Activated CD8-positive, alpha-beta memory T cell treated with anti-CD3 and anti-CD28 coated beads, Interleukin-2, amount 50 U/mL, for 24 hours (primary cell): Measurements from ENCODE around the gene FKBP1A.

Experiments used
- DNase-seq: peaks from one replicate; pipeline ENCODE4 v3.0.0-alpha.2; 2020; ENCODE audit errors: extremely low read depth

Gene FKBP1A

GRCh38 chr20:1332749-1333300 lies 60.0 kb downstream of the FKBP1A start:
- no peak for DNase-seq

- no peak for DNase-seq
Measured at GRCh38 chr20:1331801-1332453, 60.9 kb downstream of the FKBP1A start.

GRCh38 chr20:1331101-1331500 lies 61.8 kb downstream of the FKBP1A start:
- no peak for DNase-seq

GRCh38 chr20:1330075-1330830 lies 62.6 kb downstream of the FKBP1A start:
- DNase-seq = no peak

- no peak for DNase-seq
Measured at GRCh38 chr20:1328680-1329330, 64.0 kb downstream of the FKBP1A start, which contains the start of gene SDCBP2. SDCBP2 (minus strand) TSS chr20:1329139; CDS start chr20:1320416, 8,723 bp downstream.

GRCh38 chr20:1327827-1328679 lies 64.8 kb downstream of the FKBP1A start:
- DNase-seq = no peak

GRCh38 chr20:1327241-1327653 lies 65.6 kb downstream of the FKBP1A start:
- no peak for DNase-seq

GRCh38 chr20:1326031-1326930 lies 66.6 kb downstream of the FKBP1A start:
- DNase-seq = no peak

- peak; percentile 99 for DNase-seq
Measured at GRCh38 chr20:1325173-1326030, 67.5 kb downstream of the FKBP1A start.

GRCh38 chr20:1324598-1325172 lies 68.2 kb downstream of the FKBP1A start:
- DNase-seq = no peak

GRCh38 chr20:1323830-1324597 lies 68.8 kb downstream of the FKBP1A start:
- DNase-seq = no peak

- no peak for DNase-seq
Measured at GRCh38 chr20:1323256-1323655, 69.6 kb downstream of the FKBP1A start.

GRCh38 chr20:1322511-1323245 lies 70.2 kb downstream of the FKBP1A start:
- DNase-seq = no peak

GRCh38 chr20:1321654-1321939 lies 71.3 kb downstream of the FKBP1A start:
- no peak for DNase-seq

- DNase-seq = no peak
Measured at GRCh38 chr20:1320902-1321653, 71.8 kb downstream of the FKBP1A start.

GRCh38 chr20:1320016-1320415 lies 72.8 kb downstream of the FKBP1A start:
- no peak for DNase-seq

- DNase-seq = no peak
Measured at GRCh38 chr20:1319462-1319861, 73.4 kb downstream of the FKBP1A start.
